GM19328 (cell line): ENCODE measurements around the gene RRP1B.
A peak's percentile ranks its signal among the peaks of the same experiment; 100 is the strongest.
"Not testable (repeated sequence)": the region's sequence is repeated elsewhere in the genome, so short reads cannot be mapped to it uniquely, and the experiment has no call there.

ENCODE experiments used
- ATAC-seq: cut with Tn5 transposase; IDR thresholded peaks from one replicate; pipeline ENCODE4 v1.9.1; 2021; ENCODE audit warnings: mild to moderate bottlenecking, moderate library complexity; ENCODE audit not compliant: unreplicated experiment

RRP1B gene, protein sequence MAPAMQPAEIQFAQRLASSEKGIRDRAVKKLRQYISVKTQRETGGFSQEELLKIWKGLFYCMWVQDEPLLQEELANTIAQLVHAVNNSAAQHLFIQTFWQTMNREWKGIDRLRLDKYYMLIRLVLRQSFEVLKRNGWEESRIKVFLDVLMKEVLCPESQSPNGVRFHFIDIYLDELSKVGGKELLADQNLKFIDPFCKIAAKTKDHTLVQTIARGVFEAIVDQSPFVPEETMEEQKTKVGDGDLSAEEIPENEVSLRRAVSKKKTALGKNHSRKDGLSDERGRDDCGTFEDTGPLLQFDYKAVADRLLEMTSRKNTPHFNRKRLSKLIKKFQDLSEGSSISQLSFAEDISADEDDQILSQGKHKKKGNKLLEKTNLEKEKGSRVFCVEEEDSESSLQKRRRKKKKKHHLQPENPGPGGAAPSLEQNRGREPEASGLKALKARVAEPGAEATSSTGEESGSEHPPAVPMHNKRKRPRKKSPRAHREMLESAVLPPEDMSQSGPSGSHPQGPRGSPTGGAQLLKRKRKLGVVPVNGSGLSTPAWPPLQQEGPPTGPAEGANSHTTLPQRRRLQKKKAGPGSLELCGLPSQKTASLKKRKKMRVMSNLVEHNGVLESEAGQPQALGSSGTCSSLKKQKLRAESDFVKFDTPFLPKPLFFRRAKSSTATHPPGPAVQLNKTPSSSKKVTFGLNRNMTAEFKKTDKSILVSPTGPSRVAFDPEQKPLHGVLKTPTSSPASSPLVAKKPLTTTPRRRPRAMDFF

GRCh38 chr21:43659136-43660000 is at the start of gene RRP1B, which contains the start of gene HSF2BP:
RRP1B (plus strand) TSS chr21:43659560; CDS start chr21:43659665, 105 bp downstream.
HSF2BP (minus strand) TSS chr21:43659488; CDS start chr21:43658096, 1,392 bp downstream.
- peak; percentile 77 for ATAC-seq

- no peak for ATAC-seq
Observed at GRCh38 chr21:43611598-43612369, 47.6 kb upstream of the RRP1B start.

DNA sequence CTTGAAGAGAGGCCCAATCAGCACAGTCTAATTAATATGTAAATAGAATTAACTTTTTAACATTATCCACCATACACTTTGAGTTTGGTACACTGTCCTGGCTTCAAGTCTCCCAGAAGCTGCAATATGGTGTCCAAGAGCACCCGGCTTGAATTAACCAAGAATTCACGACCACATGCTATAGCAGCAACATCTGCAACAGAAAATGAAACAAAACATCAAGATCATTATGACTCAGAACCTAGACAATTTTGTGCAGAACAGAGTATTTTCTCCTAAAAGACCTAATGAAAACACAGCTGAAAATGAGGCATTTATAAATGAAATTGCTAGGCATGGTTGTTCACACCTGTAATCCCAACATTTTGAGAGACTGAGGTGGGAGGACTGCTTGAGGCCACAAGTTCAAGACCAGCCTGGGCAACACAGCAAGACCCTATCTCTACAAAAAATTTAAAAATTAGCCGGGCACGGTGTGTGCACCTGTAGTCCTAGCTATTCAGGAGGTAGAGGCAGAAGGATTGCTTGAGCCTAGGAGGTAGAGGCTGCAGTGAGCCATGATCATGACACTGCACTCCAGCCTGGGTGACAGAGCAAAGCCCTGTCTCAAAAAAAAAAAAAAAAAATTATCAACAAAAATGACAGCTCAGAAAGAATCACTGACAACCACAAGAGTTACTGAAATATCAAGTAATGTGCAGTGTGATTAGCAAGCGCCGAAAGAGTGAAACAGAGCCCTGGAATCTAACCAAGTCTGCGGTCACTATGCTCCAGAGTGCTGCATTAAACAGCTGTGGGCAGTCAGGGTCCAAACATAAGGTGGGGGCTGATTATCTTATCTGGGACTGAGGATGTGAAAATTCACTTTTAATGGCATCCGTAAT is 45.4 kb upstream of the RRP1B start:
- ATAC-seq: no peak

DNA sequence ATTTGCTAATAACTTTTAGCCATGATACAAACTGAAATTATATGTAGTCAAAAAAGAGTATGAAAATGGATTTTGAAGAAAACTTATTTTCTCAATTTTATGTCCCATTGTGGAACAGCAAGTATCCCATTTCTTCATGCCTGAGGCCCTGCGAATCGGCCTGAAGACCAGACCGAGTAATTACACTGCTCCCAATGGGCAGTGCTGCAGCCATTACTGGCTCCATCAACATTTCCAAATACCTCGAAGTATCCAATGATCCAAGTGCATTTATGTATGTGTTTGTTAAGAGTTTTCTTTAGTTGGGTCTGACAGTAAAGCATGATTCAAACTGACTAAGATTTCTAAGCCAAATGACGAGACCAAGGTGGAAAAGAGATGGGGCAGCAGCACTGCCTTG is 44.5 kb upstream of the RRP1B start:
- no peak for ATAC-seq

DNA sequence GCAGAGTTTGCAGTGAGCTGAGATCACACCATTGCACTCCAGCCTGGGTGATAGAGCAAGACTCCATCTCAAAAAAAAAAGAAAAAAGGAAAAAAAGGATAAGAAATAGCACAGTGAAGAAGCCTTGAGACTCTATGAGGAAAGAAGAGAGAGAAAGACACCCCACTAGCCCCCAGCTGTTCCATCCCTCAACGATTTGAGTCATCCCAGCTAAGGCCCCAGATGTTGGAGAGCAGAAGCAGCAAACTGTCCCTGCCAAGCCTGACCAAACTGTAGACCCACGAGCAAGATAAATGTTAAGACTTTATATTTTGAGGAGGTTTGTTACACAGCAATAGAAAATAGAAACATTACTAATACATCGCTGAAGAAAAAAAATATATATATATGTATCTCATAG is 42.5 kb upstream of the RRP1B start:
- ATAC-seq: not testable (repeated sequence)

DNA sequence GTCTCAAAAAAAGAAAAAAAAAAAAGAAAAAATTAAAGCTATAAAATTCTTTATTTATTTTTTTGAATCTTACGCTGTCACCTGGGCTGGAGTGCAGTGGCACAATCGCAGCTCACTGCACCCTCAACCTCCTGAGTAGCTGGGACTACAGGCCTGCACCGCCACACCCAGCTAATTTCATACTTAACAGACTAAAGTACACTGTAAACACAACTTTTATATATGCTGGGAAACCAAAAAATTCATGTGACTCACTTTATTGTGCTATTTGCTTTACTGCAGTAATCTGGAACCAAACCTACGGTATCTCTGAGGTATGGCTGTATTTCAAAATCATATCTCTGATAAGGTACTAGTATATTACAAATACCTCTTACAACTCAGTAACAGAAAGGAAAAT is 40.4 kb upstream of the RRP1B start:
- no peak for ATAC-seq

DNA sequence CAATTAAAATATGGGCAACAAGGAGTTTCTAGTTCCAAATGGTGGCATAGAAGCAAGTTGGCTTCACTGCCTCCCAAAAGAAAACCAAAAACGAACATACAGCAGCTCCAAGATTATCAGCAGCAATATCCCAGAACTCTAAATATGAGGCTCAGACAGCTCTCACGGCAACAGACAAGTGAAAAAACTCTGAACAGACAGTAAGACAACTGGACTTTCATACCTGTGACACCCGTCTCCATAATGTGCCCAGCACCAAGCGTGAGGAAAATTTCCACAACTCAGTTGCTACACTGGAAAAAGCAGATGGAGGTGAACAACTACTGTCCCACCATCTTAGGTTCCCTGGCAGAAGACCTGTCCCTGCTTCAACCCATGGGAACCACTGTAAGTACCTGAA is 40.0 kb upstream of the RRP1B start:
- no peak for ATAC-seq

- no peak for ATAC-seq
Observed at GRCh38 chr21:43619856-43620255, 39.5 kb upstream of the RRP1B start.

GRCh38 chr21:43622796-43623195 is 36.6 kb upstream of the RRP1B start:
- no peak for ATAC-seq

DNA sequence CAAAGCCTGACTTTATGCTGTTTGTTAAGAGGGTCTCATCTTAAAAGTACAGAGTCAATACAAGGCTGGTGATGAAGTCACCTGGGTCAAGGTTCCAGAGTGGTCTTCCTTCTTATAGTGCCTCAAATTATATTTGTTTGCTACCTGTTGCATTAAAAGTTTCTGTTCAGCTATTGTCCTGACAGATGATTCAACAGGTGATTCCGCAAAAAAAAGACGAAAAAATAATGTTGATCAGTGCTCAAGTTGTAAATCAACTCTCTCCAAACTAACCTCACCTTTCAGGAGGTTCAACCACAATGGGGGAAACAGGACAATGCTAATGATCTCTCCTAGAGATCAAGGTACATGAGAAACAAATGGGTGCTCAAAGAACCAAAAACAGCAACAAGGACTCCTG is 35.8 kb upstream of the RRP1B start:
- no peak for ATAC-seq

DNA sequence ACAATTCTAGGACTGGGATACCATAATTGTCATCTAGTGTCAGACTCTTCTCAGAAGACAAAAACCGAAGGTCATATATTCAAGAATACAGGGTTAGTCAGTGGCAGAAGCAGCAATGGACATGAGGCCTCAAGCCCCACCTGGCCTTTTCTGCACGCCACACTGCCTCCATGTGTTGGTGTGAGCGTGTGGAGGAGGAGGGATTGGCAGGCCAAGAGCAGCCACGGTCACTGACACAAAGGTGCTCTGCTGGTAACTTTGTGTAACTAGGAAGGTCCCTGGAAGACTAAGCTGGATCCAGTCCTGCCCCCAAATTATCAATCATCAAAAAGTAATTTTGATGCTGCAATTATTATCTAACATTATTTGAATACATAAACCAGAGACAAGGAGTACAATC is 35.0 kb upstream of the RRP1B start:
- ATAC-seq: no peak

DNA sequence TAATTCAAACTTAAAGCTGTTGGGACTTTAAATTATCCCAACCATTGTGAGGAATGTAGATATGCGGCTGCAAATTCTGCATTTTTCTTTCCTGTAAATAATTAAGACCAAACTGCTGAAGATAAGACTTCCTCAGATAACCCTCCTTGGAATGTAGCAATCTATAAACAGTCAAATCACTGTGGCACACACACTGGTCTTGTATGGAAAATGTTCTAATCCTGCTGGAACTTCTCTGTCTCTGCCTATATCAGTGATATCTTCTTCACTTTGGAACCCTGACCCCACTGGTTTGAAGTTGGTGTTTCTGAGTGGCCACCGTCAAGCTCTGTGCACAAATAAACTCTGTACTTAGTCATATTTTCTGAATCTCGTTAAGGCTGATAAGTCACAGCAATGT is 33.0 kb upstream of the RRP1B start:
- no peak for ATAC-seq

GRCh38 chr21:43627527-43627926 is 31.8 kb upstream of the RRP1B start:
- ATAC-seq: no peak

- no peak for ATAC-seq
Observed at GRCh38 chr21:43631411-43632107, 27.8 kb upstream of the RRP1B start.

- ATAC-seq: no peak
Observed at GRCh38 chr21:43632373-43632905, 26.9 kb upstream of the RRP1B start.

GRCh38 chr21:43634618-43635017 is 24.7 kb upstream of the RRP1B start:
- no peak for ATAC-seq

DNA sequence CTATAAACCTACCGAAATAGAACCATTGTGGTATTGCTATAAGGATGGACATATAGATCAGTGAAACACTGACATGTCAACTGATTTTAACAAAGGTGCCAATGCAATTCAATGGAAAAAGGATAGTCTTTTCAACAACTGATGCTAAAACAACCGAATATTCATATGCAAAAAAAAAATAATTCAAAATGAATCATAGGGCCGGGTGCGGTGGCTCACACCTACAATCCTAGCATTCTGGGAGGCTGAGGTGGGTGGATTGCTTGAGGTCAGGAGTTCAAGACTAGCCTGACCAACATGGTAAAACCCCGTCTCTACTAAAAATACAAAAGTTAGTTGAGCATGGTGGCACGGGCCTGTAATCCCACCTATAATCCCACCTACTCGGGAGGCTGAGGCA is 23.9 kb upstream of the RRP1B start:
- no peak for ATAC-seq

- ATAC-seq: no peak
Observed at GRCh38 chr21:43637530-43638158, 21.7 kb upstream of the RRP1B start.
